B cell (primary cell): Measurements from ENCODE around the gene BEND7.

Experiments used
- CTCF ChIP-seq: fragments of 200-600 bp; IDR thresholded peaks from one replicate; pipeline ENCODE4 v1.8.0; 2022; ENCODE audit warnings: antibody characterized with exemption, mild to moderate bottlenecking
- EZH2 ChIP-seq: IDR thresholded peaks from 2 replicates; pipeline ENCODE4 v1.6.1; 2012; ENCODE audit warnings: borderline replicate concordance, low read depth, mild to moderate bottlenecking, moderate library complexity, low read length; ENCODE audit not compliant: insufficient read depth, poor library complexity, severe bottlenecking

DNA sequence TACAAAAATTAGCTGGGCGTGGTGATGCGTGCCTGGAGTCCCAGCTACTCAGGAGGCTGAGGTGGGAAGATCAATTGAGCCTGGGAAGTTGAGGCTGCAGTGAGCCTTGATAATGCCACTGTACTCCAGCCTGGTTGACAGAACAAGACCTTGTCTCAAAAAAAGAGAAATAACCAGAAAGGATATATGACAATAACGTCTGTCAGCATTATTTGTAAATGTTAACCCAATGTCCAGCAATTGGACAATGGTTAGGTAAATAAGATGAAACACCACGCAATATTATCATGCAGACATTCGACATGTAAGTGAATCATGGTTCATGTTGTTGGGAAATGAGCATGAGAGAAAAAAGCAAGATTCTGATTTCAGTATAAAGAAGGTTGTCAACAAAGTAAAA, 136.1 kb downstream of the BEND7 start:
- TF ChIP-seq CTCF (no peak), EZH2 (no peak)
